KOPT-K1 (cell line): ENCODE measurements around the gene E2F3.
A peak's percentile ranks its signal among the peaks of the same experiment; 100 is the strongest.
"Not testable (repeated sequence)": the region's sequence is repeated elsewhere in the genome, so short reads cannot be mapped to it uniquely, and the experiment has no call there.

Source experiments
- H3K27ac ChIP-seq: fragments of 200-600 bp; sonication (generic); 2 replicates; pipeline ENCODE4 v1.5.1; 2016; ENCODE audit warnings: antibody characterized with exemption, mild to moderate bottlenecking, low read depth, low read length; ENCODE audit not compliant: poor library complexity, severe bottlenecking
- H3K36me3 ChIP-seq: fragments of 200-600 bp; sonication (generic); 2 replicates; pipeline ENCODE4 v1.5.1; 2017; ENCODE audit warnings: antibody characterized with exemption, mild to moderate bottlenecking, low read length, moderate library complexity; ENCODE audit not compliant: insufficient read depth
- H3K9me3 ChIP-seq: fragments of 200-600 bp; sonication (generic); 2 replicates; pipeline ENCODE4 v1.5.1; 2017; ENCODE audit warnings: antibody characterized with exemption, low read length, mild to moderate bottlenecking; ENCODE audit not compliant: insufficient read depth, poor library complexity, severe bottlenecking

The E2F3 gene

GRCh38 chr6:20459682-20460081 is 58.0 kb downstream of the E2F3 start:
- Histone ChIP-seq H3K36me3 (peaks cover 78% of the 10 kb centered on the region), H3K27ac (no peak overlapping the region), H3K9me3 (no peaks in the 10 kb centered on the region)

GRCh38 chr6:20461576-20461975 is 59.9 kb downstream of the E2F3 start:
- Histone ChIP-seq H3K9me3 (no peaks in the 10 kb centered on the region), H3K27ac (no peak overlapping the region), H3K36me3 (peaks cover 67% of the 10 kb centered on the region)

GRCh38 chr6:20463396-20463795 is 61.7 kb downstream of the E2F3 start:
- no peaks in the 10 kb centered on the region for H3K9me3 ChIP-seq
- H3K27ac ChIP-seq = no peak overlapping the region
- peaks cover 59% of the 10 kb centered on the region for H3K36me3 ChIP-seq

- H3K36me3 ChIP-seq = peaks cover 59% of the 10 kb centered on the region
- no peaks in the 10 kb centered on the region for H3K9me3 ChIP-seq
- no peak overlapping the region for H3K27ac ChIP-seq
Measured at GRCh38 chr6:20464041-20464440, 62.4 kb downstream of the E2F3 start.

- peaks cover 57% of the 10 kb centered on the region for H3K36me3 ChIP-seq
- H3K27ac ChIP-seq = no peak overlapping the region
- H3K9me3 ChIP-seq = no peaks in the 10 kb centered on the region
Measured at GRCh38 chr6:20464847-20465246, 63.2 kb downstream of the E2F3 start.

GRCh38 chr6:20465616-20466015 is 63.9 kb downstream of the E2F3 start:
- H3K36me3 ChIP-seq = peaks cover 54% of the 10 kb centered on the region
- H3K27ac ChIP-seq, H3K9me3 ChIP-seq: not testable (repeated sequence)

GRCh38 chr6:20467437-20467836 is 65.8 kb downstream of the E2F3 start:
- H3K27ac ChIP-seq = peak overlapping the region; percentile 55
- H3K36me3 ChIP-seq = peaks cover 50% of the 10 kb centered on the region
- no peaks in the 10 kb centered on the region for H3K9me3 ChIP-seq

GRCh38 chr6:20468209-20468608 is 66.5 kb downstream of the E2F3 start:
- Histone ChIP-seq H3K27ac (peak overlapping the region; percentile 55), H3K36me3 (peaks cover 49% of the 10 kb centered on the region)

GRCh38 chr6:20472748-20473147 is 71.1 kb downstream of the E2F3 start:
- Histone ChIP-seq H3K9me3 (no peaks in the 10 kb centered on the region), H3K36me3 (peaks cover 51% of the 10 kb centered on the region), H3K27ac (no peak overlapping the region)

More at GRCh38 chr6:20468209-20468608, 66.5 kb downstream of the E2F3 start:
- H3K9me3 ChIP-seq = no peaks in the 10 kb centered on the region

- H3K9me3 ChIP-seq = no peaks in the 10 kb centered on the region
- peaks cover 55% of the 10 kb centered on the region for H3K36me3 ChIP-seq
- H3K27ac ChIP-seq = no peak overlapping the region
Measured at GRCh38 chr6:20473518-20473917, 71.8 kb downstream of the E2F3 start.

- Histone ChIP-seq H3K27ac (no peak overlapping the region), H3K9me3 (no peaks in the 10 kb centered on the region), H3K36me3 (peaks cover 52% of the 10 kb centered on the region)
Measured at GRCh38 chr6:20474874-20475542, 73.3 kb downstream of the E2F3 start.

- Histone ChIP-seq H3K36me3 (peaks cover 65% of the 10 kb centered on the region), H3K27ac (no peak overlapping the region), H3K9me3 (no peaks in the 10 kb centered on the region)
Measured at GRCh38 chr6:20476501-20477043, 74.9 kb downstream of the E2F3 start.

GRCh38 chr6:20477485-20477884 is 75.8 kb downstream of the E2F3 start:
- no peak overlapping the region for H3K27ac ChIP-seq
- no peaks in the 10 kb centered on the region for H3K9me3 ChIP-seq
- peaks cover 71% of the 10 kb centered on the region for H3K36me3 ChIP-seq

GRCh38 chr6:20479060-20479459 is 77.4 kb downstream of the E2F3 start:
- Histone ChIP-seq H3K9me3 (no peaks in the 10 kb centered on the region), H3K27ac (no peak overlapping the region), H3K36me3 (peaks cover 81% of the 10 kb centered on the region)

- no peaks in the 10 kb centered on the region for H3K9me3 ChIP-seq
- H3K36me3 ChIP-seq = peaks cover 81% of the 10 kb centered on the region
- no peak overlapping the region for H3K27ac ChIP-seq
Measured at GRCh38 chr6:20479526-20479925, 77.8 kb downstream of the E2F3 start.

GRCh38 chr6:20481281-20481680 is 79.6 kb downstream of the E2F3 start:
- Histone ChIP-seq H3K27ac (no peak overlapping the region), H3K36me3 (peaks cover 82% of the 10 kb centered on the region), H3K9me3 (no peaks in the 10 kb centered on the region)
